KBM-7 (cell line): Measurements from ENCODE around the gene CST3.

Experiments
- DNase-seq: peaks from one replicate; pipeline ENCODE4 v3.0.0-alpha.2; 2015
- in situ Hi-C: fragments of 300-500 bp; cut with MboI; formaldehyde crosslinking; loops from 2 replicates; pipeline ENCODE4 v1.14.3; 2020; ENCODE audit warnings: low sequenced_read_pairs, low pct_unique_long_range_greater_than_20kb, mixed read lengths

Gene CST3

GRCh38 chr20:23585808-23586734 lies 51.7 kb downstream of the CST3 start:
- DNase-seq: no peak
- in situ Hi-C loops: no loop called here

DNA sequence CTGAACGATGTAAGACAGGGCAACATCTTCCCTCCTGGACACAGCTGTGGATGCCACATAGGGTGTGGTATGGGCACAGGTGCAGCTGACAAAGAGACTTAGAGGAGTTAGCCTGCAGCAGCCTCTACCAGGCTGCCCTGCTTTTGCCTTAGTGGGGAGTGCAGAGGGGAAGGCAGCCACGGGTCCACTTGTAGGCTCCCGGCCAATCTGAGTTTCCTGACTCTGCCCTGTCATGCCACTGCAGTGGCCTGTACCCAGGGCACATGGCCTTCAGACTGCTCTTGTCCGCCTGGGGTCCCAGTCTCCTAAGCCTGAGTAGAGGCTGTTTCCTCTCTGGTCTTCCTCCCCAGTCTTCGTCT lies 52.3 kb downstream of the CST3 start:
- no peak for DNase-seq
- in situ Hi-C loops: no loop called here

GRCh38 chr20:23584434-23585199 lies 53.1 kb downstream of the CST3 start:
- DNase-seq: no peak

More at GRCh38 chr20:23584434-23585199, 53.1 kb downstream of the CST3 start:
- in situ Hi-C loops: no loop called here
